ENCODE measurements around the gene POC1B. TPM values are rescaled to one million over a fixed set of nuclear protein-coding genes. Genes with fewer than 3 reads are reported as not detected.

The POC1B gene
- total RNA-seq, 1 experiment from 2014 or later = 13.6 TPM

GRCh38 chr12:89559753-89560152 is 33.9 kb upstream of the POC1B start:
- no peak overlapping the region for H3K4me3 ChIP-seq
- no peak overlapping the region for H3K27ac ChIP-seq
- intact Hi-C loops (cut with micrococcal nuclease; ENCODE audit: unreplicated experiment) = no loop called here
- no peaks in the 10 kb centered on the region for H4K20me1 ChIP-seq (ENCODE audit: insufficient read depth)
- no peak for TF ChIP-seq CTCF (conservative IDR thresholded peaks at IDR 0.05)
- TF ChIP-seq EZH2 (IDR thresholded peaks at IDR 0.05; ENCODE audit: low read depth) = no peak
- no peaks in the 10 kb centered on the region for H3K36me3 ChIP-seq (ENCODE audit: low read depth)
- H3K4me1 ChIP-seq (replicated peaks; ENCODE audit: insufficient read depth) = no peaks in the 10 kb centered on the region
- H2AFZ ChIP-seq = no peak overlapping the region
- H3K79me2 ChIP-seq (ENCODE audit: low read depth) = no peaks in the 10 kb centered on the region
- no peaks in the 10 kb centered on the region for H3F3A ChIP-seq (ENCODE audit: insufficient read depth, low read depth)
- H3K27me3 ChIP-seq (ENCODE audit: insufficient read depth, low read depth) = no peaks in the 10 kb centered on the region
- no TSS peak for BruUV-seq (replicated peaks)
- CTCF ChIA-PET = no interaction called here
- H3K9me3 ChIP-seq (ENCODE audit: insufficient read depth, low read depth) = 0 out of 2 replicates have a peak, but pooled peaks cover 4% of the 10 kb centered on the region
- no peak overlapping the region for H3K4me2 ChIP-seq
- no peaks in the 10 kb centered on the region for H3K9me2 ChIP-seq (ENCODE audit: insufficient read depth)
- POLR2A ChIA-PET (ENCODE audit: unreplicated experiment) = no interaction called here
- no peak for DNase-seq

- no peaks in the 10 kb centered on the region for H3K4me1 ChIP-seq (replicated peaks; ENCODE audit: insufficient read depth)
Measured at GRCh38 chr12:89556976-89557375, 31.1 kb upstream of the POC1B start.

GRCh38 chr12:89552376-89552775 is 26.5 kb upstream of the POC1B start:
- ChIA-PET CTCF (no interaction called here), POLR2A (ENCODE audit: unreplicated experiment) (no interaction called here)
- intact Hi-C loops (cut with micrococcal nuclease; ENCODE audit: unreplicated experiment) = no loop called here
- Histone ChIP-seq H3K79me2 (ENCODE audit: low read depth) (no peaks in the 10 kb centered on the region), H3K27ac (no peak overlapping the region), H3K4me2 (no peak overlapping the region), H2AFZ (no peak overlapping the region), H3F3A (ENCODE audit: insufficient read depth, low read depth) (no peaks in the 10 kb centered on the region), H4K20me1 (ENCODE audit: insufficient read depth) (no peaks in the 10 kb centered on the region), H3K9me3 (ENCODE audit: insufficient read depth, low read depth) (peaks cover 3% of the 10 kb centered on the region; the same call in 1 of the 2 replicates), H3K9me2 (ENCODE audit: insufficient read depth) (no peaks in the 10 kb centered on the region), H3K4me1 (replicated peaks; ENCODE audit: insufficient read depth) (no peaks in the 10 kb centered on the region), H3K36me3 (ENCODE audit: low read depth) (no peaks in the 10 kb centered on the region), H3K4me3 (no peak overlapping the region), H3K27me3 (ENCODE audit: insufficient read depth, low read depth) (no peaks in the 10 kb centered on the region)
- no peak for TF ChIP-seq EZH2 (IDR thresholded peaks at IDR 0.05; ENCODE audit: low read depth)
- no peak for TF ChIP-seq CTCF (conservative IDR thresholded peaks at IDR 0.05)
- no peak for DNase-seq
- BruUV-seq (replicated peaks) = no TSS peak

More at GRCh38 chr12:89556976-89557375, 31.1 kb upstream of the POC1B start:
- ChIA-PET POLR2A (ENCODE audit: unreplicated experiment) (no interaction called here), CTCF (no interaction called here)
- Histone ChIP-seq H3F3A (ENCODE audit: insufficient read depth, low read depth) (no peaks in the 10 kb centered on the region), H3K4me2 (no peak overlapping the region), H3K9me3 (ENCODE audit: insufficient read depth, low read depth) (peaks cover 7% of the 10 kb centered on the region; the same call in 1 of the 2 replicates), H3K4me3 (no peak overlapping the region), H3K9me2 (ENCODE audit: insufficient read depth) (no peaks in the 10 kb centered on the region), H2AFZ (no peak overlapping the region), H3K36me3 (ENCODE audit: low read depth) (no peaks in the 10 kb centered on the region), H3K79me2 (ENCODE audit: low read depth) (no peaks in the 10 kb centered on the region), H3K27ac (no peak overlapping the region), H3K27me3 (ENCODE audit: insufficient read depth, low read depth) (no peaks in the 10 kb centered on the region), H4K20me1 (ENCODE audit: insufficient read depth) (no peaks in the 10 kb centered on the region)
- BruUV-seq (replicated peaks) = no TSS peak
- no peak for DNase-seq
- intact Hi-C loops (cut with micrococcal nuclease; ENCODE audit: unreplicated experiment) = no loop called here
- TF ChIP-seq EZH2 (IDR thresholded peaks at IDR 0.05; ENCODE audit: low read depth) (no peak), CTCF (conservative IDR thresholded peaks at IDR 0.05) (no peak)
